Mammary epithelial cell (primary cell): ENCODE results near the gene HOXD4.

ENCODE experiments used
- EZH2 ChIP-seq: IDR thresholded peaks from 2 replicates; pipeline ENCODE4 v1.6.1; 2012; ENCODE audit warnings: low read length, inconsistent platforms, borderline replicate concordance
- TF ChIP-seq, protein P1 (sequence below), 2 donors: IDR thresholded peaks in 1 of 2; conservative IDR thresholded peaks in 1 of 2; 2 replicates each; pipeline ENCODE4 v1.5.1; 2011 to 2012; ENCODE audit warnings: inconsistent platforms in 2 of 2, low read length in 2 of 2, mild to moderate bottlenecking in 2 of 2, control low read depth in 1 of 2, low read depth in 1 of 2; ENCODE audit not compliant: insufficient read depth in 1 of 2; ENCODE audit errors: extremely low read depth in 1 of 2

- TF ChIP-seq, protein P1, sequence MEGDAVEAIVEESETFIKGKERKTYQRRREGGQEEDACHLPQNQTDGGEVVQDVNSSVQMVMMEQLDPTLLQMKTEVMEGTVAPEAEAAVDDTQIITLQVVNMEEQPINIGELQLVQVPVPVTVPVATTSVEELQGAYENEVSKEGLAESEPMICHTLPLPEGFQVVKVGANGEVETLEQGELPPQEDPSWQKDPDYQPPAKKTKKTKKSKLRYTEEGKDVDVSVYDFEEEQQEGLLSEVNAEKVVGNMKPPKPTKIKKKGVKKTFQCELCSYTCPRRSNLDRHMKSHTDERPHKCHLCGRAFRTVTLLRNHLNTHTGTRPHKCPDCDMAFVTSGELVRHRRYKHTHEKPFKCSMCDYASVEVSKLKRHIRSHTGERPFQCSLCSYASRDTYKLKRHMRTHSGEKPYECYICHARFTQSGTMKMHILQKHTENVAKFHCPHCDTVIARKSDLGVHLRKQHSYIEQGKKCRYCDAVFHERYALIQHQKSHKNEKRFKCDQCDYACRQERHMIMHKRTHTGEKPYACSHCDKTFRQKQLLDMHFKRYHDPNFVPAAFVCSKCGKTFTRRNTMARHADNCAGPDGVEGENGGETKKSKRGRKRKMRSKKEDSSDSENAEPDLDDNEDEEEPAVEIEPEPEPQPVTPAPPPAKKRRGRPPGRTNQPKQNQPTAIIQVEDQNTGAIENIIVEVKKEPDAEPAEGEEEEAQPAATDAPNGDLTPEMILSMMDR (conservative IDR thresholded peaks at IDR 0.05 in 1 of 2, IDR thresholded peaks at IDR 0.05 in 1 of 2; ENCODE audit: extremely low read depth in 1 of 2, insufficient read depth in 1 of 2, low read depth in 1 of 2, low read length in 2 of 2): no peak
- no peak for TF ChIP-seq EZH2
Measured at GRCh38 chr2:176175709-176176607, 24.6 kb downstream of the HOXD4 start.
